CD4-positive, alpha-beta T cell treated with Interferon gamma for 1 hour (primary cell): ENCODE data around the gene TEAD1.

Source experiments
- DNase-seq: peaks from one replicate; pipeline ENCODE4 v3.0.0-alpha.2; 2020

TEAD1 gene

DNA sequence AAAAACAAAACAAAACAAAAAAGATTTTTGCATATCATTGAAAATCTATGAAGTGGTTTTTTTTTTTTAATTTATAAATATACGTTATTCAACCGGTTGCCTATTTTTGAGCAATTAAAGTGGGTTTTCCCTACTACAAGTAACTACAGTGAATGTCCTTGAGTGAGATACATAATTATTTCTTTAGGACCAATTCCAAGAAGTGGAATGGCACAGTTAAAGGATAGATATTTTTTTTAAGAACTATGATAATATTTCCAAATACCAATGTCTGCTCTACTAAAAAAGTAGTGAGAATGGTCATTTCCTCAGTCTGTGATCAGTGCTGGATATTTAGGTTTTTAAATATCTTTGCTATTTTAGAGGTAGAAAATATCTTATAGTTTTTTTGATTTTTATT, 118.8 kb downstream of the TEAD1 start:
- DNase-seq, result no peak

DNA sequence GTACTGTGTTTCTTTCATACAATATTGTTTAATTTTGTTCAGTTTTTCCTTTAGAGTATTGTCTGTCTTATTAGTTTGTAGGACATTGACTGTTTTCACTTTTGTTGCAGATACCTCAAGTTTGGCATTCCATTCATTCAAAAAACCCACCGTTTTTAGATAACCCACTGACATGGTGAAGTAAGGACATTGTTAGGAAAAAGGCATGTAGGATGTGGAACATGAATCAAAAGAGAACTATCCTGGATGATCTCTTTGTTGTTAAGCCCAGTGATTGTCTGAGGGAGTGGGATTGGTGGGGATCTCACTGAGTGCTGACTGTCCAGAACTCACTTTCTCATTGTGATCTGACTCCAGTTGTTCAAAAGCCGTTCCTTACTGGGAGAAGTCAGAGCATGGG, 119.3 kb downstream of the TEAD1 start:
- no peak for DNase-seq

DNA sequence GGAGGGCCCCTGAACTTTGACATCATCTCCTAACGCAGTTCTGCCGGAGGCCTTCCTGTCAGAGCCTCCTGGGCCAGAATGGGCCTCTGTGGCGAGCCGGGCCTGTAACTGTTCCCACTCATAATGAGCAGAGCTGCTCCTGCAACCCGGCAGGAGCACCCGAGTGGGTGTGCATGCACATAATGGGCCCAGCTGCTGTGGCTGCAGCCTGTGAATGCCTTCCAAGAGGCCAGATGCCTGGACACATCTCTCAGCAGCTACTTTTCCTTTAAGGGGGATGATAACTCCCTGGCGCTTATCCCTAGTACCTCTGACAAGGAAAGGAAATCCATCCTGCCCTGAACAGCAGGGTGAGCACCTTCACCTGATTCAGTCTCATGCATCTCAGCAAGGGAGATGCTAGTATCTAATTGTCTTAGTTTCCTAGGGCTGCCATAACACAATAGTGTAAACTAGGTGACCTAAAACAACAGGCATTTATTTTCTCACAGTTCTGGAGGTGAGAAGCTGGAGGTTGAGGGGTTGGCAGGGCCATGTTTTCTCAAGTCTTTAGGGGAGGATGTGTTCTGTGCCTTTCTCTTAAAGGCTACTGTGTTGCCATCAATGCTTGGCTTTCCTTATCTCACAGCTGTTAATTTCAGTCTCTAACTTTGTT, 120.5 kb downstream of the TEAD1 start:
- no peak for DNase-seq

DNA sequence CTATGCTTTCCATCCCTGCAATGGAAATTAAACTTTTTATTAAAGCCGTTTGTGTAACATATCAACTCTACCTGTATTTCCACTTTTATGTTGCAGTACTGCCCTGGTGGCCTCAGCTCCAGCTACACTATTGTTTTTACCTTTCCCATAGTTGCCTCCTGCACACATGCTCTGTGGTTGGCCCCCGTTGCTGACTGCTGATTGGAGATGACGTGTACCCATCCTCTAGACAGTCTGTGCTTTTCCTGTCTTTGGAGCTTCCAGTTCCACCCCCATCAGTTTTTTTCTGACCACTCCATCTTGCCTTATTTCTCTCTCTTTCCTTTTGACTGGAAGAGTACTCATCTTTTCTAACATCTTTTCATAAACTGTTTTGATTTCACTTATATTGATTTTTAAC, 123.8 kb downstream of the TEAD1 start:
- no peak for DNase-seq

DNA sequence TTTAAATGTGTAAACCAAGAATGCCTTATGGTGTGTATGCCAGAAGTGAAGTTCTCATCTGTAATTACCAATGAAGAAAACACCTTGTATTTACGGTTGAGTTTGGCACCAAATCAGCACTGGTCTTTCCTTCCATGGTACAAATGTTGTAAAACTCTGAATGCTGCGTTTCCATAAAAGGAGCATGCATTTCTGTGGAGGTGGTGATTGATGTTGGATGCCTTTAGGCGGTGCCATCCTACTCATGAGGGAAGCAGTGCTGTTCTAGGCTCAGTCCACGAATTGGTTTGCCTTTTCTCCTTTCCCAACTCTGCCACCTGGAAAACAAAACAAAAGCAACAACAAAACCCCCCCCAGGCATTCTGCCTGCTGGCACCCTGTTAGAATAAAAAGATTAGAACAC, 124.4 kb downstream of the TEAD1 start:
- DNase-seq, result no peak

DNA sequence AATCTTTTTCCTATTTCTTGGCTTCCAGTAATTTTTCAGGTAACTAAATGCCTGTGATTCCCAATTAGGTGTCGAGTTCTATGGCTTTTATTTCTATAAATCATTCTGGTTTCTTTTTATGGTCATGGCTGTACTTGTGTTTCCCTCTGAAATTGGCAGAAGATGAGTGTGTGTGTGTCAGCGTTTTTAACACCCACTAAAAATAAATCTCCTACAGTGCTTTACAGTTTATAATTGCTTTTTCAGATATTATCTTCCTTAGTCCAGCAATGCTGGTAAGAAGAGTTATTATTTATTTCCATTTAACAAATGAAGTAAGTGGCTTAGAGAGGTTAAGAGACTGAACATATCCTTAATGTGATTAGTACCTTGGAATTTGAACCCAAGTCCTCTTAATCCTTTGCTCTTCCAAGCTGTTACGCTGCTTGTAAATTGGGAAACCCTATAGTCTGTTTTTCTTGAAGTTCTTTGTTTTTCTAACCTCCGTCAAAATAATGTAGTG, 125.2 kb downstream of the TEAD1 start:
- DNase-seq, result no peak

DNA sequence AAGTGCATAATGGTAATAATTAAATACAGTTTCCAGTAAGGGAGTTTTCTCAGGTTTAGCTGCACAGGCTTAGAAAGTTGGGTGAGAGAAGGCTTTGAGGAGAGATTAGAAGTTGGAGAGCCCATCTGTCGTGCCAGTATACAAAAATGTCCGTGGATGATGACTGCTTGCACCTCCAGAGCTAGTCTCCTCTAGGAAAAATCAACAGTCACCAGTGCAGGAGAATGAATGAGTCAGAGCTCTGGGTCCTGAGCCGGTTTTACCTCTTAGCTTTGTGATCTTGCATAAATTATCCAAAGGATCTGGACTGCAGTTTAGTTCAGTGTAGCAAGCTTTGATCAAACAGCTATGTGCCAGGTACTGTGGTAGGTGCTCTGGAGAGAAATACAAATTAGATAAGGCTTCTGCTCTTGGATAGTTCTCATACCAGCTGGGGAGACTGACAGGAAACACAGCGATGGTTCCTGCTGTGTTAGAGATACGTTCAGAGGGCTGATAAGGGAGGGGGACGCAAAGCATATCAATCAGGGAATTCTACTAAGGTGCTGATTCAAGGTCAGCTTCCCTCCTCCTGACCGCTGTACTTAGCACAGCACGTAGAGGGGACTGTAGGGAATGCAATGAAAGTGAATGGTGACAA, 125.9 kb downstream of the TEAD1 start:
- DNase-seq, result no peak

DNA sequence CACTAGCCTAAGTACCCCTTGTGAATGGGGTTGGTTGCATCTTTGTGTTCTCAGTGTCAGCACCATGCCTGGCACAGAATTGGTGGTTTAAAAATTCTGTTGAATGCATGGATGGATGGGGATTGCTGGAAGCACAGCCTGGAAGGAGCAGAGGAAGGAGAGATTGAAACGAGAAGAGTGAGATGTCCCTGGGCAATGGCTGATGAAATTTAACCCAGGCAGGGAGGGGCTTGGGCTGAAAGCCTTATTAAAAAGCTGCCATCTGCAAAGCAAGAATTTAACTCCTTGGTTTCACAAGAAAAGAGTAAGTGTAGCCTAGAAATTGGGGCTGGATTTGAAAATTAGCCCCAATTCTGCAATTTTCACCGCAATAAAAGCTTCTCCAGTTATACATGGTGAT, 126.7 kb downstream of the TEAD1 start:
- no peak for DNase-seq

DNA sequence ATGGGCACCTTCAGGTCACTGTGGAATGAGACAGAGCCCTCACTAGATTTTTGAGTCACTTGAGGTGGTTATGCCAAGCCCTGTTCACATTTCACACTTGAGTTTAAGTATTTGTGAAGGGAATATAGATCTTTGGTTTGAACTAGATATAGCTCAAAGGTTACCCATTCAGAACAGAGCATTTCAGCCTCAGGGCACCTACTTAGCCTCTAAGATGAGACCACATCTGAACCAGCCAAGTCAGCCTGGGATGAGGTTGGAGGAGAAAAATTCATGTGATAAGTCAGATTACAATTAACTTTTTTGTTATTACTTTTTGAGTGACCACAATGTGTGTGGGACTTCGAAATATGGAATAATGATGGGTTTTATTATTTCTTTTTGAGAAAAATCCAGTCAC, 127.8 kb downstream of the TEAD1 start:
- no peak for DNase-seq

DNA sequence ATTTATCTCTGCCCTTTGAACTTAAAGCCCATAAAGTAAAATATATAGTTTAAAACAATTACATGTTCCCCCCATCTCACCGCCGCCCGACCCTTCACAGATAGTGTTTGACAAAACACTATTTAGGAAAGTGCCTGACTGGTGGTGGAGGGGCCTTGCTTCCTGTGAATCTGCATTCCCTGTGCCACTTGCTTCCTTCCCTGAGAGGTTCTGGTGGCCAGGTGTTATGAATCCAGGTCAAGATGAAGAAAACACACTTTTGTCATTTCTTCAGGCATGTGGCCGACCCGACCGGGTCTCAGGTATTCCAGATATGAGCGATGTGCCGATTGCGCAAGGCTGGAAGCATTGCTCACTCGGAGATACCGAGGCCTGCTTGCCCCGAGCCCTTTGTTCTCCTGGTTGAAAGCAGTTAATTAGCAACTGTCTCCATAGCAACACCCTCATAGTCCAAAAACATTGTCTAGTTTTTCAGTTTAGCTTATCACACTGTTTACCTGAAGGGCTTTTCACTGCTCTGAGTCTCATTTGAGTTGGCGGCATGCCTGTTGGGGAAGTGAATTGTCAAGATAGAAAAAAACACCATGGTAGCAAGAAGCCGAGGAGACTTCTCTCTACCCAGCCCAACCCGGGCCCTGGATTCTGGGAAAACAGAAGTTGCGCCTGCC, 128.3 kb downstream of the TEAD1 start:
- no peak for DNase-seq

DNA sequence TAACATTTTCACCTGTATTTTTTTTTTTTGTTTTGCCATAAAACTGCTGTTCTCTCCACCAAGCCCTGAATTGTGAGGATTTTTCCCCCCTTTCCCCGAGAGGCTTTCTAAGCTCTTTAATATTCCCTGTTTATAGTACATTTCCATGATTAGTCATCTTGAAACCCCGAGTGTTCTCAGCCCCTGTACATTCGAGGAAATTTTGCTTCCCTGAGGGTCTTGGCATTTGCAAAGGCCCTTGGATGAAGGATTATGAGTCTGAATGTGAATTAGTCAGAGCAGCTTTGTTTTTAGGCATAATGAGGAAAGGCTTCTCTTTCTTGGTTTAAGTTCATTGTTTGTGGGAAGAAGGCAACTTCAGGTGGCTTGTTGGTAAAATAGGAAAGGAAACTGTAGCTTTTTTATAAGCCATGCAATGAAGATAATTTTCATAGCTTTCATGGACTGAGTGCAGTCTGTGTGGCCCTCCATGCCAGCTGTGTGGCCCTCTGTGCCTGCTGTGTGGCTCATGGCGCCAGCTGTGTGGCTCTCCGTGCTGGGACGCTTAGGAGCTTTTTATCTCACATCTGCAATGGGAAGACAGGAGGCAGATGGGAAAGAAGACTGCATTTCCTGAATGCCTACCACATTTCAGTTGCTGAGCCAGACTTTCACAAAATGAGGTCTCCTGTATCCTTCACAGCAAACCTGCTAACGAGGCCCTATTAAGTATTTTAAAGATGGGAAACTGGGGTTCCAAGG, 129.0 kb downstream of the TEAD1 start:
- no peak for DNase-seq

DNA sequence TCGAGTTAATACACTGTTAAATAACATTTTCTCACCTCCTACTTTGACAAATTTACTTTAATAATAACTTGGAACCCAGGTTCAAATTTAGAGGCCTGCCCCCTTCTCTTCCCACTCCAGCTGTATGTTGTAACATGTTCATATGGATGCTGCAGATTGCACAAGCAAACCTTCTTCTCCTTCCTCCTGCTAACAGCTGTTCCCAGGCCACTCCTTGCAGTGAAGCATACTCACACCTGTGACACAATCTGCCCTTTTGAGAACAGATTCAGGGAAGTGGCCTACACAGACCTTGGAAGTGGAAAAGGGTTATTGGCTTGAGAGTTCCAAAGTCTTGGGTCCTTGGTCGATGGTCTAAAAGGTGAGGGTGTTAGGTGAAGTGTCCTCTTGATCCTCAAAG, 131.9 kb downstream of the TEAD1 start:
- no peak for DNase-seq

DNA sequence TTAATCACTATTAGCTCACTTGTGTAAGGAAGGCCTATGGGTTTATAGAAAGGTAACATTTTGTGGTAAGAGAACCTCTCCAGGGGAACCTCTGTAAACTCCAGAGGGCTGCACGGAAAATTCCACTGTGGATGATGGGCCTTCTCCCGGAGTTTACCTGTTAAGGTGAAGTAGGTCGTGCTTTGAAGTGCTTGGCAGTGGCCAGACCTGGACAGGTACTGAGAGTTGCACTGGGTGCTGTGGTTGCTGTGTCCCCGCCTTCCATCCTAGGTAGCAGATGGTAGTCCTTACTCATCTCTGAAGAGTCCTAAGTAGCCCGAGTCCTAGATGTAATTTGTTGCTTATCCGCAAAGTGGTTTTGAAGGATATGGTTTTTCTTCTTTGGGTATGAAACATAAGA, 133.4 kb downstream of the TEAD1 start:
- no peak for DNase-seq

DNA sequence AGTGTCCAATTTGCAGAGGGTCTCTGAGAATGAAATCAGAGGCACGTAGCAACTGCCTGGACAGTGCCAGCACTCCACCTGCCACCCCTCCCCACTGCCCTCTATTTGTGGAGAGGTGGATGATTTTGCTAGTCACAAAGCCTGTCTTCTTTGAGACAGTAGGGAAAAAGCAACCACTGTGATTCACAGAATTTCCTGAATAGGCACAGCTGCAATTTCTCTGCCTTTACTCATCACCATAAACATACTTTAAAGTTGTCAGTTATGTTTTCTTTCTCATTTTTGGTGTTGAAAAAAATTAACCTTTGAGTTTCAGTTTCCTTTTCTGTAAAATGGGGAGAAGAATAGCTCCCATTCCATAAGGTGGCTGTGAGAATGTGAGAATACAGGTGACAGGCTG, 134.3 kb downstream of the TEAD1 start:
- no peak for DNase-seq

DNA sequence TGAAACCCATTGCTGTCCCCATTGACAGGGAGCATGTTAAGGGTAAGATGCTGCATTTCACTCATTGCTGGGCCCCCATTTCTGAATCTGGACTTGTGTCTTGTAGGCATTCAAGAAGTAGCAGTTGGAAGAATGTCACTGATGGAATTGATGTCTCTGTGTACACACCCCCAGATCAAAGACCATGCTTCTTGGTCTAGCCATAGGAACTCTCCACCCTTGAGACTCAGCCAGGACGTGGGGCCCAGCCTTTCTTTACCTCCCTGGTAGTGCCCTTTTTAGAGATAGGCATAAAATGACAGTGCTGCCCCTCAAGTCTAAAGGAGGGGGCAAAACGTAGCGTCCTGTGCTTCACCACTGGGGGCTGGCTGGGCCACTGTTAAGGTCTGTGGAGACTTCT, 135.1 kb downstream of the TEAD1 start:
- no peak for DNase-seq

DNA sequence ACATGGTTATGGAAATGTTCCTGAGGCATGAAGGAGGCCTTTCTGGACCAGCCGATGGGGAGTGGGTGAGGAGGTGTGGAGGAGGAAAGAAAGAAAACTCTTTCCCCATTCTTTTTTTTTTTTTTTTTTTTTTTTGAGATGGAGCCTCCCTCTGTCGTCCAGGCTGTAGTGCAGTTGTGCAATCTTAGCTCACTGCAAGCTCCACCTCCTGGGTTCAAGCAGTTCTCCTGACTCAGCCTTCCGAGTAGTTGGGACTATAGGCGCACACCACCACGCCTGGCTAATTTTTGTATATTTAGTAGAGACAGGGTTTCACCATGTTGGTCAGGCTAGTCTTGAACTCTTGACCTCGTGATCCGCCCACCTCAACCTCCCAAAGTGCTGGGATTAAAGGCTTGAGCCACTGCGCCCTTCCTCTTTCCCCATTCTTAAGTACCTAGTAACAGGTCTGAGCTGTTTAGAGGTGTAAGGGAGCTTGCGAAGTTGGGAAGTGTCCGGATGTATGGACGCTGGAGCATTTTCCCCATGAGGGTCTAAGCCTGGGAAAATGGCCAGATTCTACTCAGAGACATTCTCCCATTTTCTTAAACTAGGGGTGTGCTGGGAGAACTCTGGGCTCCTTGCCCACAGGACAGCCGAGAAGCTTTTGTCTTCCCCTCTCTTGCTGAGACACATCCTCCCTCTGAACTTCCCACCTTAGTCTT, 135.8 kb downstream of the TEAD1 start:
- no peak for DNase-seq

DNA sequence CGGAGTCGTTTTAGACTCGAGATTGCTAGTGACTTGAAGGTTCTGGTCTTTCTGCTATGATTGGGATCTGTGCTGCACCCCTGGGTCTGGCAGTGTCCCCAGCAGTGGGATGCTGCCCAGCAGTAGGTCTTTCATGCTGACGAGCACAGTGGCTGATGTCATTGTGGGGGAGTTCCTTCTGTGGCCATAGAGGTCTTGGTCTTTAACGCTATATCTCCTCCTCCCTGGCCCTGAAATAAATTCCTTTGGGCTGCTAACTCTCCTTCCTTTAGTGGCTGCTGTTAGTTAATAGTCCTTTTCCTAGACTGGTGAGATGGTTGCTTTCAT, 136.3 kb downstream of the TEAD1 start:
- no peak for DNase-seq

DNA sequence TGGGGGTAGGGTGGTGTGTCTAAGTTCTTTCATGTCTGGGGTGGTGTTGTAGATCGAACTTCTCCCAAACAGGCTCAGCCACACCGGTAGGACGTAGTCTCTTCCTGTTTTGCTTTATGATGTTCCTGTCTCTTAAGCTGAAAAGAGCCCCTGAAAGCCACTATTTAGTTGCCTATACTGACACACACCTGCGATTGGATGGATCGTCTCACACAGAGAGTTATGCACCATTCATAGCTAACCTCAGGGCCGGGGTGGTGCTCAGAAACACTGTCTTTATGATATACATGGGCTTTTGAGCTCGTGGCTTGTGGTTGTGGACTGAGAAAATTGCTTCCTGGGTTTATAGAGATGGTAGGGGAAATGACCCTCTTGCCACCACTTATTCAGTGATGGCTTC, 137.6 kb downstream of the TEAD1 start:
- DNase-seq, result no peak

DNA sequence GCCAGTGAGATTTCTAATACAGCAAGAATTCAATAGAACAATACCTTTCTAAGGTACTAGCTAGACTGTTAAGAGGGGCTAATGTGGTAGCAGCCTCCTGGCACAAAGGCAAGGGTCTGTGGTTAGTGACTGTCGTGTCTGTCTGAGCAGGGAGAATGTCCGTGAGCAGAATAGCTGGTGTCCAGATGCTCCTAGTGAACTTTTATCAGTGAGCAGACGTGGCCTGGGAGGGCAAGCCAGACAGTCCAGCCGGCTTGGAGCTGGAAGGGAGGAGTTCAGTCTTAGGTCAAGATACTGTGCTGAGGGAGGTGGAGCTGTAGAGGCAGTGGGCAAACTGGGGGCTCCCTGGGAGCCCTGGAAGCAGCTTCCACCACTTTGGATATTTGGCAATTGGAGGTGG, 138.6 kb downstream of the TEAD1 start:
- no peak for DNase-seq

DNA sequence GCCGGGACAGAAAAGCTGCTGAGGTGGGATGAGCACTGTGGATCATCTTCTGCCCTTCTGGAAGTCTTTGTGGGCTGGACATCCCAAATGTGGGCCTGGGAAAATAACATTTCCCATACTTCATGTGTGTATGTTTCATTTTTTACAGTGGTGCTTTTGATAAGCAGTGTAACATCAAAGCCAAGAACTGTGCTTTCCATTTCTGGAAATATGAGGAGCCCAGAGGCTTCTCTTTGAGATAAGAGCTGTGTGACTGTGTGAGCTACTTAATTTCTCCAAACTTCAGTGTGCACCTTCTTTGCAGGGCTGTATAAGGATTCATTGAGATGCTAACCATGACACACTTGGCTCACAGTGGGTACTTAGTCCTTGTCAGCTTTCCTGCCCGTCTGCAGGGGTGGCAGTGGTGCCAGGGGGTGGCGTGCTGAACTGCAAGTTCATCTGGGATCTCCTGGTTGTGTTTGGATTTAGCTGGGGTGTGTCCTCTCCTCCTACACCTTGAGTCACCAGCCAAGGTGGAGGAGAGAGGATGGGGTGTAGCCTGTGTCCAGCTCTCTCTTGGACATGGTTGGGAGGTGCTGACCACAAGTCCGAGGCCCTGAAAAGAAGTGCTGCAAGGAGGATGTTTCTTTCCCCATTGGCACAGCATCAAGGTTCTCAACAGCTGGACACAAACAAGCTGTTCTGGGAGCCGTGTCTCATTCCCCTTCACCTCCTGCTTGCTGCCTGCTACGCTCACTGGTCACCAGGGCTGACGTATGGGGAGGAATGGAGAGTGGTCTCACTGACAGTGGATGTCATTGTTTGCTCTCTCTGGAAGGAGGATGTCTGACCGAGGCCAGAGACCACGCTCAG, 139.4 kb downstream of the TEAD1 start:
- no peak for DNase-seq

DNA sequence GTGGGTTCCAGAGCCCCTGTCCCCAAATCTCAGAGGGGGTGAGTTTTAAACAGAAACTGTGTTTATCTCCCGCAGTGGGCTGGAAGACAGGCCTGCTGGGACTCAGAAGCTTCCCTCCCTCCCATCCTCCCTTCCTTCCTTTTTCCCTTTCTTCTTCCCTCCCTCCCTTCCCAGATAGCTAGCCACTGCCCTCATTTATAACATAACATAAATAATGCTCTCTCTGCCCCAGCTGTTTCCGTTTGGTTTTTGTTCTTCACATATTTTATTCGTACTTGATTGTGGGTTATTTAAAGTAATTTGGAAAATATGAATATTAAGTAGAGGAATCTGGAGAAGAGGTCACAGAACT, 140.9 kb downstream of the TEAD1 start:
- no peak for DNase-seq

DNA sequence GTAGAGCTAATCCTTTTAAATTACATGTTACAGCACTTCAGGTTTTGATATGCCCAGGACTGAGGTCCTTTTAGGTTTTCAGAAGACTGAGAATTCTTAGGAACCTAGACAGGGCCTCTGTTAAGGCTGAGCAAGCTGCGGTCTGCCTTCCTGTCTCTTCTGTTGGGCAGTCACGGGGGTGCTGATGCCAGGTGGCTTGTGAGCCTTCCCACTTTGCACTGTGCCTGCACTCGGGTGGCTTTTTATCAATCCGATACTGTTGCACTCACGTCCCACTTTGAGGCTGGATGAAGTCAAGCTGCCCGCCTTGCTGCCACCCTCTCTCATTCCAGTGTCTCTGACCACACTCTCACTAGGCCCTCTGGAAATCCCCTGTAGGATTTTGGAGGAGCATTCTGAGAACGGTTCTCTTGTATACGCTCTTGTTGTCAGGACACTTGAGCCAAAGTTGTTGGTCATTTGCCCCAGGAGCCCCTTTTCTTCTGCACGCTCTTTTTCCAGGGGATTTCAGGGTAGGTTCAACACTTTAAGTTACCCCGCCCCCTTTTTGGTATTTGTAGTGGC, 141.8 kb downstream of the TEAD1 start:
- no peak for DNase-seq
